H9 (cell line): ENCODE measurements around the gene GOLGA3. TPM values are rescaled to one million over a fixed set of nuclear protein-coding genes. Genes with fewer than 3 reads are reported as not detected.

Source experiments
- DNase-seq: peaks from one replicate; pipeline ENCODE4 v3.0.0-alpha.2; 2017
- H2AFZ ChIP-seq: one replicate; pipeline ENCODE4 v1.6.1; 2013; ENCODE audit warnings: mild to moderate bottlenecking, low read length, control low read depth, moderate library complexity
- H2AK5ac ChIP-seq: 2 replicates; pipeline ENCODE4 v1.6.1; 2013; ENCODE audit warnings: low read length, control low read depth, mixed read lengths; ENCODE audit not compliant: insufficient read length
- H2BK120ac ChIP-seq: one replicate; pipeline ENCODE4 v1.6.1; 2013; ENCODE audit warnings: low read depth, mild to moderate bottlenecking, low read length, control low read depth, inconsistent platforms; ENCODE audit not compliant: poor library complexity, severe bottlenecking
- H2BK12ac ChIP-seq: 2 replicates; pipeline ENCODE4 v1.6.1; 2013; ENCODE audit warnings: low read length, control low read depth, mixed read lengths, low read depth; ENCODE audit not compliant: insufficient read length
- H2BK15ac ChIP-seq: 2 replicates; pipeline ENCODE4 v1.6.1; 2013; ENCODE audit warnings: low read depth, low read length, control low read depth
- H2BK20ac ChIP-seq: one replicate; pipeline ENCODE4 v1.6.1; 2013; ENCODE audit warnings: low read depth, mild to moderate bottlenecking, low read length, control low read depth, inconsistent platforms; ENCODE audit not compliant: poor library complexity, severe bottlenecking
- H2BK5ac ChIP-seq: 2 replicates; pipeline ENCODE4 v1.6.1; 2013; ENCODE audit warnings: low read length, control low read depth, mixed read lengths; ENCODE audit not compliant: insufficient read length
- H3K14ac ChIP-seq: 2 replicates; pipeline ENCODE4 v1.6.1; 2013; ENCODE audit warnings: low read length, control low read depth; ENCODE audit not compliant: insufficient read depth
- H3K18ac ChIP-seq: 2 replicates; pipeline ENCODE4 v1.6.1; 2013; ENCODE audit warnings: low read depth, mild to moderate bottlenecking, mixed read lengths, low read length, control low read depth; ENCODE audit not compliant: insufficient read length
- H3K23ac ChIP-seq: 2 replicates; pipeline ENCODE4 v1.6.1; 2013; ENCODE audit warnings: low read length, control low read depth, mixed read lengths, low read depth; ENCODE audit not compliant: insufficient read length
- H3K23me2 ChIP-seq: 2 replicates; pipeline ENCODE4 v1.6.1; 2013; ENCODE audit warnings: low read depth, mild to moderate bottlenecking, mixed read lengths, low read length, control low read depth; ENCODE audit not compliant: insufficient read length, poor library complexity, severe bottlenecking
- H3K27ac ChIP-seq: 2 replicates; pipeline ENCODE4 v1.5.1; 2013; ENCODE audit warnings: low read length, control low read depth, mixed read lengths, low read depth; ENCODE audit not compliant: insufficient read length
- H3K27me3 ChIP-seq: 2 replicates; pipeline ENCODE4 v1.6.1; 2013; ENCODE audit warnings: low read length, control low read depth, inconsistent platforms; ENCODE audit not compliant: insufficient read depth
- H3K4ac ChIP-seq: 2 replicates; pipeline ENCODE4 v1.6.1; 2013; ENCODE audit warnings: low read depth, mild to moderate bottlenecking, control low read depth, inconsistent platforms, low read length, moderate library complexity
- H3K4me1 ChIP-seq: 2 replicates; pipeline ENCODE4 v1.6.1; 2013; ENCODE audit warnings: low read length, control low read depth, inconsistent platforms; ENCODE audit not compliant: insufficient read depth
- H3K4me2 ChIP-seq: 2 replicates; pipeline ENCODE4 v1.6.1; 2013; ENCODE audit warnings: low read length, control low read depth, mixed read lengths; ENCODE audit not compliant: insufficient read length, insufficient read depth
- H3K56ac ChIP-seq: 2 replicates; pipeline ENCODE4 v1.6.1; 2013; ENCODE audit warnings: low read depth, mild to moderate bottlenecking, mixed read lengths, low read length, control low read depth; ENCODE audit not compliant: insufficient read length
- H3K79me1 ChIP-seq: 2 replicates; pipeline ENCODE4 v1.6.1; 2013; ENCODE audit warnings: low read depth, mild to moderate bottlenecking, moderate library complexity, low read length, control low read depth, inconsistent platforms; ENCODE audit not compliant: insufficient read depth, poor library complexity, severe bottlenecking
- H3K79me2 ChIP-seq: 2 replicates; pipeline ENCODE4 v1.6.1; 2013; ENCODE audit warnings: low read length, control low read depth, inconsistent platforms; ENCODE audit not compliant: insufficient read depth
- H3K9ac ChIP-seq: 2 replicates; pipeline ENCODE4 v1.6.1; 2013; ENCODE audit warnings: low read length, control low read depth, mixed read lengths; ENCODE audit not compliant: insufficient read length; ENCODE audit errors: extremely low read depth
- H3K9me3 ChIP-seq: one replicate; pipeline ENCODE4 v1.6.1; 2013; ENCODE audit warnings: low read depth, low read length, inconsistent platforms; ENCODE audit not compliant: control insufficient read depth
- H3T11ph ChIP-seq: one replicate; pipeline ENCODE4 v1.6.1; 2013; ENCODE audit warnings: mild to moderate bottlenecking, low read length, control low read depth, inconsistent platforms
- H4K20me1 ChIP-seq: one replicate; pipeline ENCODE4 v1.6.1; 2013; ENCODE audit not compliant: control insufficient read depth, insufficient read length, insufficient read depth
- H4K5ac ChIP-seq: 2 replicates; pipeline ENCODE4 v1.6.1; 2013; ENCODE audit warnings: low read depth, mild to moderate bottlenecking, mixed read lengths, low read length, control low read depth; ENCODE audit not compliant: insufficient read length
- H4K8ac ChIP-seq: replicated peaks from 2 replicates; pipeline ENCODE4 v1.6.1; 2013; ENCODE audit warnings: low read length, control low read depth, mixed read lengths, low read depth; ENCODE audit not compliant: insufficient read length
- H4K91ac ChIP-seq: 2 replicates; pipeline ENCODE4 v1.6.1; 2013; ENCODE audit warnings: low read depth, mild to moderate bottlenecking, moderate library complexity, mixed read lengths, low read length, control low read depth; ENCODE audit not compliant: insufficient read length
- H3K27ac Mint-ChIP-seq, 3 experiments: 2 replicates in 2 of 3; 3 replicates in 1 of 3; pipeline ENCODE4 v1.8.0; 2020 to 2021; ENCODE audit warnings: mixed read lengths in 3 of 3, mild to moderate bottlenecking in 1 of 3, moderate library complexity in 1 of 3
- H3K27me3 Mint-ChIP-seq: 2 replicates; pipeline ENCODE4 v1.8.0; 2021; ENCODE audit warnings: low read depth, mild to moderate bottlenecking, moderate library complexity, mixed read lengths
- H3K36me3 Mint-ChIP-seq, 3 experiments: 2 replicates in 2 of 3; 3 replicates in 1 of 3; pipeline ENCODE4 v1.8.0; 2020 to 2021; ENCODE audit warnings: low read depth in 3 of 3, mixed read lengths in 3 of 3; ENCODE audit not compliant: insufficient read depth in 1 of 3
- H3K4me1 Mint-ChIP-seq, 2 experiments: 2 replicates each; pipeline ENCODE4 v1.8.0; 2020; ENCODE audit warnings: mixed read lengths in 2 of 2
- H3K4me3 Mint-ChIP-seq, 2 experiments: 2 replicates in 1 of 2; 3 replicates in 1 of 2; pipeline ENCODE4 v1.8.0; 2020 to 2021; ENCODE audit warnings: mild to moderate bottlenecking in 2 of 2, mixed read lengths in 2 of 2, moderate library complexity in 1 of 2
- H3K9me3 Mint-ChIP-seq, 2 experiments: 2 replicates in 1 of 2; 3 replicates in 1 of 2; pipeline ENCODE4 v1.8.0; 2020; ENCODE audit warnings: mild to moderate bottlenecking in 2 of 2, mixed read lengths in 2 of 2, moderate library complexity in 1 of 2
- WGBS: extraction: QIAGEN DNeasy Blood & Tissue Kit; methylation state at CpG from one replicate; pipeline ENCODE4 v1.1.7; 2013; ENCODE audit warnings: missing lambda C conversion rate, low lambda C conversion rate, mixed read lengths; ENCODE audit not compliant: insufficient read length; ENCODE audit errors: extremely low coverage; 5-methylcytosine and 5-hydroxymethylcytosine counted together
- total RNA-seq: library from RNA; stranded (reverse); gene quantifications from 2 replicates; pipeline ENCODE4 v1.2.1, GENCODE V29; 2021
- TF ChIP-seq, protein P1 (sequence below): fragments of 200-600 bp; sonication (generic); conservative IDR thresholded peaks from 3 replicates; pipeline ENCODE4 v1.8.0; 2021; ENCODE audit warnings: antibody characterized with exemption, mild to moderate bottlenecking

The GOLGA3 gene
- total RNA-seq, 1 experiment from 2014 or later, result 40.1 TPM

DNA sequence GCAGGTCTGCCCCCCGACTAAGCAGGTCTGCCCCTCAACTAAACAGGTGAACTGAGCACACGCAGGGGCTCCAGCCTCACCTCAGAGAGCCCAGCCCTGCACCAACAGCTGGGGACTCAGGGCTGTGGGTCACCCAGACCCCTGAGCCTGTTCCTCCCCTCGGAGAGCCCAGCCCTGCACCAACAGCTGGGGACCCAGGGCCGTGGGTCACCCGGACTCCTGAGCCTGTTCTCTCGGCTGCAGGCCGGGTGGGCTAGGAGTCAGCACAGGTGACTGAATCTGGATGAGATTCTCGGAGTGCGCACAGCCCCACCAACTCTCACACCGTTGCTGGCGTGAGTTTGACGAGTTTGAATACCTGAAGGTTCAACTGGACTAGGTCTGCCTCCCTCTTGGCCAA, 46.7 kb downstream of the GOLGA3 start:
- Histone ChIP-seq H3K27ac (no peak overlapping the region), H2BK12ac (no peak overlapping the region), H3K4me1 (no peaks in the 10 kb centered on the region), H3K14ac (no peak overlapping the region), H3K23me2 (no peaks in the 10 kb centered on the region), H3K56ac (no peak overlapping the region), H3K18ac (no peak overlapping the region), H4K20me1 (peaks cover 2% of the 10 kb centered on the region), H3K9me3 (no peaks in the 10 kb centered on the region), H3T11ph (no peak overlapping the region), H4K91ac (no peak overlapping the region), H3K9ac (no peak overlapping the region), H2AK5ac (no peak overlapping the region), H3K79me1 (no peaks in the 10 kb centered on the region), H3K23ac (no peak overlapping the region), H4K8ac (no peak overlapping the region), H3K4ac (no peak overlapping the region), H2BK20ac (no peak overlapping the region), H4K5ac (no peak overlapping the region), H2BK15ac (no peak overlapping the region), H3K27me3 (no peaks in the 10 kb centered on the region), H3K79me2 (no peaks in the 10 kb centered on the region), H2AFZ (no peak overlapping the region), H2BK120ac (no peak overlapping the region), H2BK5ac (no peak overlapping the region), H3K4me2 (no peak overlapping the region)
- WGBS, result no CpG with 5 or more reads among the region's 12 CpGs
- Mint-ChIP-seq H3K36me3 (peaks cover 36 to 85% (median 76%) of the 10 kb centered on the region in 3 experiments), H3K4me1 (no peaks in the 10 kb centered on the region), H3K27ac (no peak overlapping the region; a peak in 1 of 7 replicates), H3K9me3 (no peaks in the 10 kb centered on the region), H3K27me3 (peaks cover 1% of the 10 kb centered on the region; the same call in 1 of the 2 replicates), H3K4me3 (no peak overlapping the region)
- TF ChIP-seq, protein P1, sequence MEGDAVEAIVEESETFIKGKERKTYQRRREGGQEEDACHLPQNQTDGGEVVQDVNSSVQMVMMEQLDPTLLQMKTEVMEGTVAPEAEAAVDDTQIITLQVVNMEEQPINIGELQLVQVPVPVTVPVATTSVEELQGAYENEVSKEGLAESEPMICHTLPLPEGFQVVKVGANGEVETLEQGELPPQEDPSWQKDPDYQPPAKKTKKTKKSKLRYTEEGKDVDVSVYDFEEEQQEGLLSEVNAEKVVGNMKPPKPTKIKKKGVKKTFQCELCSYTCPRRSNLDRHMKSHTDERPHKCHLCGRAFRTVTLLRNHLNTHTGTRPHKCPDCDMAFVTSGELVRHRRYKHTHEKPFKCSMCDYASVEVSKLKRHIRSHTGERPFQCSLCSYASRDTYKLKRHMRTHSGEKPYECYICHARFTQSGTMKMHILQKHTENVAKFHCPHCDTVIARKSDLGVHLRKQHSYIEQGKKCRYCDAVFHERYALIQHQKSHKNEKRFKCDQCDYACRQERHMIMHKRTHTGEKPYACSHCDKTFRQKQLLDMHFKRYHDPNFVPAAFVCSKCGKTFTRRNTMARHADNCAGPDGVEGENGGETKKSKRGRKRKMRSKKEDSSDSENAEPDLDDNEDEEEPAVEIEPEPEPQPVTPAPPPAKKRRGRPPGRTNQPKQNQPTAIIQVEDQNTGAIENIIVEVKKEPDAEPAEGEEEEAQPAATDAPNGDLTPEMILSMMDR, result no peak
- no peak for DNase-seq
